Measurements from ENCODE around the gene ABLIM1.

- no peak for TF ChIP-seq CTCF (IDR thresholded peaks at IDR 0.05)
- TF ChIP-seq POLR2A (IDR thresholded peaks at IDR 0.05): no peak
These were observed 123.5 kb downstream of the ABLIM1 start for GRCh38 chr10:114534571-114534981.
